IMR-90 (cell line): Measurements from ENCODE around the gene MINDY3. TPM values are rescaled to one million over a fixed set of nuclear protein-coding genes. Genes with fewer than 3 reads are reported as not detected.
"Not testable (repeated sequence)": the region's sequence is repeated elsewhere in the genome, so short reads cannot be mapped to it uniquely, and the experiment has no call there.

Experiments
- ATAC-seq: fragments of 200-7000 bp; cut with Tn5 transposase; 2 replicates; pipeline ENCODE4 v1.9.1; 2020; ENCODE audit warnings: low read depth, mild to moderate bottlenecking, moderate library complexity
- BruUV-seq: library from RNA; stranded (reverse); fragments of 400-500 nt; replicated peaks from 2 replicates; lab custom pipeline; 2021; lab: Mats Ljungman, UMichigan
- CTCF ChIA-PET: fragments of 300-600 bp; formaldehyde crosslinking; extraction: SDS; loops from one replicate; lab custom pipeline; 2021; ENCODE audit warnings: antibody characterized with exemption; lab: Yijun Ruan, JAX
- POLR2A ChIA-PET: fragments of 300-600 bp; sonication (Branson Sonifier 250); formaldehyde crosslinking; loops from one replicate; lab custom pipeline; 2022; ENCODE audit warnings: antibody characterized with exemption; ENCODE audit not compliant: unreplicated experiment; lab: Charles Lee
- DNase-seq: peaks from one replicate; pipeline ENCODE4 v3.0.0; 2013
- H2AFZ ChIP-seq: replicated peaks from 2 replicates; pipeline ENCODE3; 2013; ENCODE audit warnings: low read length, mild to moderate bottlenecking; ENCODE audit not compliant: poor library complexity
- H2AK5ac ChIP-seq: 2 replicates; pipeline ENCODE4 v1.6.1; 2013; ENCODE audit warnings: low read depth, low read length, inconsistent platforms
- H2AK9ac ChIP-seq: replicated peaks from 2 replicates; pipeline ENCODE3; 2013; ENCODE audit warnings: mild to moderate bottlenecking, low read depth, low read length, moderate library complexity; ENCODE audit not compliant: poor library complexity
- H2BK120ac ChIP-seq: 2 replicates; pipeline ENCODE4 v1.6.1; 2013; ENCODE audit warnings: low read depth, low read length, inconsistent platforms
- H2BK15ac ChIP-seq: 3 replicates; pipeline ENCODE4 v1.6.1; 2013; ENCODE audit warnings: low read depth, low read length, inconsistent platforms
- H2BK20ac ChIP-seq: 2 replicates; pipeline ENCODE4 v1.6.1; 2013; ENCODE audit warnings: low read depth, mild to moderate bottlenecking, inconsistent platforms, low read length, moderate library complexity
- H2BK5ac ChIP-seq: 2 replicates; pipeline ENCODE4 v1.6.1; 2013; ENCODE audit warnings: mild to moderate bottlenecking, low read depth, low read length, inconsistent platforms; ENCODE audit not compliant: poor library complexity, severe bottlenecking
- H3K14ac ChIP-seq: replicated peaks from 2 replicates; pipeline ENCODE4 v1.6.1; 2013; ENCODE audit warnings: low read depth, low read length, inconsistent platforms
- H3K18ac ChIP-seq: 2 replicates; pipeline ENCODE4 v1.6.1; 2013; ENCODE audit warnings: low read depth, low read length, control low read depth
- H3K23ac ChIP-seq: 2 replicates; pipeline ENCODE4 v1.6.1; 2013; ENCODE audit warnings: low read depth, low read length, inconsistent platforms
- H3K27ac ChIP-seq: 2 replicates; pipeline ENCODE4 v1.5.1; 2013; ENCODE audit warnings: mild to moderate bottlenecking, control low read depth, low read length; ENCODE audit not compliant: insufficient read depth
- H3K27me3 ChIP-seq: 2 replicates; pipeline ENCODE4 v1.6.1; 2013; ENCODE audit warnings: low read length; ENCODE audit not compliant: control insufficient read depth, insufficient read depth
- H3K36me3 ChIP-seq: 2 replicates; pipeline ENCODE4 v1.6.1; 2013; ENCODE audit warnings: low read length, mixed read lengths; ENCODE audit not compliant: control insufficient read depth, insufficient read depth
- H3K4ac ChIP-seq: 2 replicates; pipeline ENCODE4 v1.6.1; 2013; ENCODE audit warnings: low read depth, low read length, inconsistent platforms
- H3K4me1 ChIP-seq: 2 replicates; pipeline ENCODE4 v1.6.1; 2013; ENCODE audit warnings: low read length, mixed read lengths; ENCODE audit not compliant: control insufficient read depth, insufficient read depth
- H3K4me2 ChIP-seq: 2 replicates; pipeline ENCODE4 v1.6.1; 2013; ENCODE audit warnings: low read depth, mild to moderate bottlenecking, control low read depth, low read length, moderate library complexity
- H3K4me3 ChIP-seq: 2 replicates; pipeline ENCODE4 v1.5.1; 2013; ENCODE audit warnings: low read depth, mild to moderate bottlenecking, control low read depth, low read length, moderate library complexity; ENCODE audit not compliant: insufficient read depth
- H3K56ac ChIP-seq: 2 replicates; pipeline ENCODE4 v1.6.1; 2013; ENCODE audit warnings: low read length, inconsistent platforms; ENCODE audit not compliant: insufficient read depth; ENCODE audit errors: extremely low read depth
- H3K79me1 ChIP-seq, 2 experiments: 2 replicates each; pipeline ENCODE4 v1.6.1; 2013; ENCODE audit warnings: low read length in 2 of 2, inconsistent platforms in 1 of 2, low read depth in 1 of 2
- H3K9ac ChIP-seq: 2 replicates; pipeline ENCODE4 v1.6.1; 2013; ENCODE audit warnings: low read depth, low read length, control low read depth
- H3K9me1 ChIP-seq: 2 replicates; pipeline ENCODE4 v1.6.1; 2013; ENCODE audit warnings: low read length, inconsistent platforms; ENCODE audit not compliant: insufficient read depth
- H3K9me3 ChIP-seq: 2 replicates; pipeline ENCODE4 v1.6.1; 2013; ENCODE audit warnings: low read length; ENCODE audit not compliant: control insufficient read depth, insufficient read depth
- H4K20me1 ChIP-seq: 2 replicates; pipeline ENCODE4 v1.6.1; 2013; ENCODE audit warnings: low read length, inconsistent platforms; ENCODE audit not compliant: insufficient read depth
- H4K5ac ChIP-seq: 2 replicates; pipeline ENCODE4 v1.6.1; 2013; ENCODE audit warnings: mild to moderate bottlenecking, low read depth, low read length, control low read depth
- H4K8ac ChIP-seq, 2 experiments: 2 replicates each; pipeline ENCODE4 v1.6.1; 2013; ENCODE audit warnings: low read depth in 2 of 2, low read length in 2 of 2, control low read depth in 1 of 2, inconsistent platforms in 1 of 2
- H4K91ac ChIP-seq: 2 replicates; pipeline ENCODE4 v1.6.1; 2013; ENCODE audit warnings: low read depth, low read length, inconsistent platforms; ENCODE audit not compliant: insufficient read depth
- CEBPB ChIP-seq: IDR thresholded peaks from 2 replicates; pipeline ENCODE4 v1.6.1; 2012; ENCODE audit warnings: low read depth, low read length, improper control_type of control experiment
- FOS ChIP-seq: fragments of 150-350 bp; IDR thresholded peaks from 2 replicates; pipeline ENCODE4 v1.6.1; 2016; ENCODE audit warnings: low read depth, low read length
- MXI1 ChIP-seq: IDR thresholded peaks from 2 replicates; pipeline ENCODE4 v1.6.1; 2012; ENCODE audit warnings: low read depth, mild to moderate bottlenecking, low read length, moderate library complexity, borderline replicate concordance
- NFE2L2 ChIP-seq: fragments of 150-350 bp; IDR thresholded peaks from 2 replicates; pipeline ENCODE4 v1.6.1; 2016; ENCODE audit warnings: low read depth, mild to moderate bottlenecking, low read length
- WGBS, 2 experiments: methylation state at CpG; one replicate each; pipeline versions ENCODE4 v1.1.5 to v1.1.7; 2013; ENCODE audit warnings: missing lambda C conversion rate in 2 of 2; ENCODE audit not compliant: insufficient read length in 1 of 2; ENCODE audit errors: extremely low coverage in 2 of 2; 5-methylcytosine and 5-hydroxymethylcytosine counted together
- dilution Hi-C: fragments of 300-500 bp; cut with HindIII; formaldehyde crosslinking; loops from one replicate; pipeline ENCODE4 v1.14.3; 2018; ENCODE audit warnings: low sequenced_read_pairs; ENCODE audit not compliant: unreplicated experiment
- in situ Hi-C: fragments of 300-500 bp; cut with MboI; formaldehyde crosslinking; loops from 3 replicates; pipeline ENCODE4 v1.14.3; 2019; ENCODE audit warnings: low sequenced_read_pairs, inconsistent platforms, mixed read lengths
- intact Hi-C: fragments of 100-400 bp; cut with micrococcal nuclease; formaldehyde crosslinking; loops from 2 replicates; pipeline ENCODE4 v1.10.0; 2022
- polyA plus RNA-seq, 3 experiments: library from polyadenylated mRNA; depleted of rRNA; stranded (reverse); fragments of >200 nt; gene quantifications; 2 replicates each; pipeline ENCODE4 v1.2.3, GENCODE V29; 2012; ENCODE audit warnings: low replicate concordance in 1 of 3
- total RNA-seq: library from RNA; depleted of rRNA; stranded (reverse); fragments of >200 nt; gene quantifications from 2 replicates; pipeline ENCODE4 v1.2.3, GENCODE V29; 2012
- TF ChIP-seq, protein P1 (sequence below): fragments of 150-350 bp; IDR thresholded peaks from 2 replicates; pipeline ENCODE4 v1.6.1; 2016; ENCODE audit warnings: low read depth, mild to moderate bottlenecking, low read length, moderate library complexity, borderline replicate concordance

MINDY3 gene
- total and polyA plus RNA-seq, 2 of the 4 experiments (the other 2 are of a cell fraction) = 13.9 to 14.5 TPM

DNA sequence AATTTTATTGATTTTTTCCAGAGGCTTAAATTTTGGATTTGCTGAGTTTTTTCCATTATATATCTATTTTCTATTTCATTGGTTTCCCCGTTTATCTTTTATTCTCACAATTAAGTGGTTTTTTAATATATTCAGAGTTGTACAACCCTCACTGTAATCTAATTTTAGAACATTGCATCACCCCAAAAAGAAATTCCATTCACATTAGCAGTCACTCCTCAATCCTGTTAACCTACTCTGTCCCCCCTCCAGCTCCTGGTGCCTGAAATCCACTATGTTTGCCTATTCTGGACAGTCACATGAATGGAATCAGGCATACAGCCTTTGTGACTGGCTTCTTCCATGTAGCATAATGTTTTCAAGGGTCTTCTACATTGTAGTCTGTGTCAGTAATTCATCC is 84.8 kb downstream of the MINDY3 start:
- no peak for TF ChIP-seq NFE2L2
- no peak for TF ChIP-seq MXI1
- TF ChIP-seq CEBPB = peak; percentile 95
- TF ChIP-seq FOS = peak; percentile 59; the same call in 1 of the 2 replicates
- TF ChIP-seq, protein P1, sequence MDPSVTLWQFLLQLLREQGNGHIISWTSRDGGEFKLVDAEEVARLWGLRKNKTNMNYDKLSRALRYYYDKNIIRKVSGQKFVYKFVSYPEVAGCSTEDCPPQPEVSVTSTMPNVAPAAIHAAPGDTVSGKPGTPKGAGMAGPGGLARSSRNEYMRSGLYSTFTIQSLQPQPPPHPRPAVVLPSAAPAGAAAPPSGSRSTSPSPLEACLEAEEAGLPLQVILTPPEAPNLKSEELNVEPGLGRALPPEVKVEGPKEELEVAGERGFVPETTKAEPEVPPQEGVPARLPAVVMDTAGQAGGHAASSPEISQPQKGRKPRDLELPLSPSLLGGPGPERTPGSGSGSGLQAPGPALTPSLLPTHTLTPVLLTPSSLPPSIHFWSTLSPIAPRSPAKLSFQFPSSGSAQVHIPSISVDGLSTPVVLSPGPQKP = no peak
- DNase-seq (peak; percentile 92), ATAC-seq (peak; percentile 98)
- Histone ChIP-seq H3K14ac (no peak overlapping the region), H3K9ac (no peak overlapping the region), H3K4ac (no peak overlapping the region), H2BK120ac (peak overlapping the region; percentile 16; the same call in 1 of the 2 replicates), H2BK5ac (peak overlapping the region; percentile 86), H4K8ac (no peak overlapping the region; a peak in 1 of 4 replicates), H3K36me3 (peaks cover 5% of the 10 kb centered on the region), H3K27me3 (no peaks in the 10 kb centered on the region), H4K91ac (no peak overlapping the region), H3K79me1 (no peaks in the 10 kb centered on the region), H3K56ac (no peak overlapping the region), H2AFZ (no peak overlapping the region), H2BK20ac (no peak overlapping the region; the same call in 1 of the 2 replicates), H3K23ac (no peak overlapping the region), H4K20me1 (no peaks in the 10 kb centered on the region), H3K27ac (no peak overlapping the region), H3K9me1 (no peaks in the 10 kb centered on the region), H3K18ac (peak overlapping the region; percentile 49; the same call in 1 of the 2 replicates), H4K5ac (no peak overlapping the region), H2BK15ac (no peak overlapping the region), H3K4me3 (no peak overlapping the region), H2AK9ac (no peak overlapping the region), H2AK5ac (no peak overlapping the region), H3K4me2 (no peak overlapping the region), H3K9me3 (peaks cover 2% of the 10 kb centered on the region; the same call in 1 of the 2 replicates), H3K4me1 (no peaks in the 10 kb centered on the region)
- dilution Hi-C loops = no loop called here
- no CpG with 5 or more reads among the region's 1 CpG for WGBS, 2 experiments
- POLR2A ChIA-PET = no interaction called here
- in situ Hi-C loops = no loop called here
- no TSS peak for BruUV-seq
- CTCF ChIA-PET = no interaction called here
- intact Hi-C loops = no loop called here

DNA sequence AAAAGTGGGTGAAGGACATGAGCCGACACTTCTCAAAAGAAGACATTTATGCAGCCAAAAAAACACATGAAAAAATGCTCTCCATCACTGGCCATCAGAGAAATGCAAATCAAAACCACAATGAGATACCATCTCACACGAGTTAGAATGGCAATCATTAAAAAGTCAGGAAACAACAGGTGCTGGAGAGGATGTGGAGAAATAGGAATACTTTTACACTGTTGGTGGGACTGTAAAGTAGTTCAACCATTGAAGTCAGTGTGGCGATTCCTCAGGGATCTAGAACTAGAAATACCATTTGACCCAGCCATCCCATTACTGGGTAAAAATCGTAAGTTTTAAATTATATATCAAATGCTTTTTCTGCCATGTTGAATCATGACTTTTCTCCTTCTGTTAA is 85.8 kb downstream of the MINDY3 start:
- H3K23ac ChIP-seq, H3K36me3 ChIP-seq, H2BK15ac ChIP-seq, dilution Hi-C loops, H3K4me1 ChIP-seq, intact Hi-C loops, H3K79me1 ChIP-seq, ATAC-seq, H2BK20ac ChIP-seq, H3K9ac ChIP-seq, H3K27me3 ChIP-seq, POLR2A ChIA-PET, H3K14ac ChIP-seq, H2AK9ac ChIP-seq, in situ Hi-C loops, H3K56ac ChIP-seq, H4K8ac ChIP-seq, H4K20me1 ChIP-seq, H2BK5ac ChIP-seq, CTCF ChIA-PET, H3K9me1 ChIP-seq, H4K5ac ChIP-seq, H2BK120ac ChIP-seq, H3K4me3 ChIP-seq, H3K9me3 ChIP-seq, H3K27ac ChIP-seq, H3K4ac ChIP-seq, BruUV-seq, H4K91ac ChIP-seq, H3K4me2 ChIP-seq, H3K18ac ChIP-seq, H2AK5ac ChIP-seq, DNase-seq, H2AFZ ChIP-seq: not testable (repeated sequence)
- WGBS, 2 experiments = no CpG with 5 or more reads among the region's 4 CpGs
